HG02642 (cell line): ENCODE measurements around the gene COPZ1.
"Not testable (repeated sequence)": the region's sequence is repeated elsewhere in the genome, so short reads cannot be mapped to it uniquely, and the experiment has no call there.

ENCODE experiments used
- ATAC-seq: cut with Tn5 transposase; IDR thresholded peaks from one replicate; pipeline ENCODE4 v1.9.1; 2021; ENCODE audit warnings: mild to moderate bottlenecking; ENCODE audit not compliant: unreplicated experiment, poor library complexity

COPZ1 gene

GRCh38 chr12:54294152-54294952 lies 30.6 kb upstream of the COPZ1 start:
- ATAC-seq, result peak; percentile 46

GRCh38 chr12:54294953-54295566 lies 29.9 kb upstream of the COPZ1 start:
- no peak for ATAC-seq

GRCh38 chr12:54296393-54297099 lies 28.4 kb upstream of the COPZ1 start:
- no peak for ATAC-seq

GRCh38 chr12:54298904-54299303 lies 26.0 kb upstream of the COPZ1 start:
- no peak for ATAC-seq

- no peak for ATAC-seq
Measured at GRCh38 chr12:54299515-54300224, 25.3 kb upstream of the COPZ1 start.

GRCh38 chr12:54300225-54300731 lies 24.7 kb upstream of the COPZ1 start:
- ATAC-seq, result no peak

- ATAC-seq, result no peak
Measured at GRCh38 chr12:54300732-54301427, 24.1 kb upstream of the COPZ1 start, which contains the start of gene NFE2. NFE2 (minus strand) TSS chr12:54301015; CDS start chr12:54295248, 5,767 bp downstream.

- no peak for ATAC-seq
Measured at GRCh38 chr12:54301428-54302048, 23.4 kb upstream of the COPZ1 start.

GRCh38 chr12:54303640-54304039 lies 21.3 kb upstream of the COPZ1 start:
- no peak for ATAC-seq

- no peak for ATAC-seq
Measured at GRCh38 chr12:54304187-54304810, 20.6 kb upstream of the COPZ1 start.

- ATAC-seq, result no peak
Measured at GRCh38 chr12:54306925-54307741, 17.8 kb upstream of the COPZ1 start.

GRCh38 chr12:54311051-54311450 lies 13.9 kb upstream of the COPZ1 start:
- ATAC-seq, result no peak

GRCh38 chr12:54312309-54312708 lies 12.6 kb upstream of the COPZ1 start:
- ATAC-seq, result not testable (repeated sequence)

- no peak for ATAC-seq
Measured at GRCh38 chr12:54321363-54321762, 3.6 kb upstream of the COPZ1 start.

- ATAC-seq, result not testable (repeated sequence)
Measured at GRCh38 chr12:54325442-54326109, 645 bp downstream of the COPZ1 start.

GRCh38 chr12:54328595-54329337 lies 3.8 kb downstream of the COPZ1 start:
- ATAC-seq, result no peak

GRCh38 chr12:54329759-54330158 lies 4.8 kb downstream of the COPZ1 start:
- ATAC-seq, result no peak
